CD4-positive, alpha-beta memory T cell (primary cell): ENCODE data around the gene CACNA1E. TPM values are rescaled to one million over a fixed set of nuclear protein-coding genes. Genes with fewer than 3 reads are reported as not detected.

Experiments
- CTCF ChIA-PET: fragments of 350-600 bp; sonication (Branson Sonifier 250); formaldehyde crosslinking; loops from one replicate; lab custom pipeline; 2021; ENCODE audit warnings: inconsistent platforms; ENCODE audit not compliant: partially characterized antibody; lab: Charles Lee
- POLR2A ChIA-PET: fragments of 350-600 bp; sonication (Branson Sonifier 250); formaldehyde crosslinking; loops from one replicate; lab custom pipeline; 2021; ENCODE audit not compliant: partially characterized antibody; lab: Charles Lee
- DNase-seq, 5 donors: peaks; one replicate each; pipeline versions ENCODE4 v3.0.0 to v3.0.0-alpha.2; 2020 to 2022; ENCODE audit warnings: mixed read lengths in 1 of 5
- H3K27ac ChIP-seq: one replicate; pipeline ENCODE4 v1.7.0; 2013; ENCODE audit warnings: low read depth, low read length
- H3K27me3 ChIP-seq: 2 replicates; pipeline ENCODE4 v1.7.0; 2013; ENCODE audit warnings: mild to moderate bottlenecking, low read length, moderate library complexity; ENCODE audit not compliant: insufficient read depth
- H3K36me3 ChIP-seq: 2 replicates; pipeline ENCODE4 v1.7.0; 2013; ENCODE audit warnings: mild to moderate bottlenecking, low read length, moderate library complexity; ENCODE audit not compliant: insufficient read depth
- H3K4me1 ChIP-seq: 2 replicates; pipeline ENCODE4 v1.7.0; 2013; ENCODE audit warnings: mild to moderate bottlenecking, low read length, moderate library complexity; ENCODE audit not compliant: insufficient read depth
- H3K4me3 ChIP-seq, 2 donors: one replicate each; pipeline ENCODE4 v1.7.0; 2013; ENCODE audit warnings: low read length in 2 of 2, mild to moderate bottlenecking in 1 of 2
- H3K9me3 ChIP-seq, 2 donors: one replicate each; pipeline ENCODE4 v1.7.0; 2013; ENCODE audit warnings: low read length in 2 of 2, control low read depth in 1 of 2; ENCODE audit not compliant: control insufficient read depth in 1 of 2
- H3K27ac Mint-ChIP-seq, 7 donors: one replicate each; pipeline ENCODE4 v1.8.0; 2020 to 2021; ENCODE audit warnings: mixed read lengths in 7 of 7, mild to moderate bottlenecking in 6 of 7, inconsistent platforms in 3 of 7, moderate library complexity in 3 of 7
- H3K27me3 Mint-ChIP-seq, 2 donors: one replicate each; pipeline ENCODE4 v1.8.0; 2020 to 2021; ENCODE audit warnings: mixed read lengths in 2 of 2
- H3K36me3 Mint-ChIP-seq, 2 donors: one replicate each; pipeline ENCODE4 v1.8.0; 2020 to 2021; ENCODE audit warnings: mixed read lengths in 2 of 2, inconsistent platforms in 1 of 2, mild to moderate bottlenecking in 1 of 2
- H3K4me1 Mint-ChIP-seq, 4 donors: one replicate each; pipeline ENCODE4 v1.8.0; 2020 to 2021; ENCODE audit warnings: mixed read lengths in 4 of 4, mild to moderate bottlenecking in 1 of 4
- H3K4me3 Mint-ChIP-seq, 8 donors: one replicate each; pipeline ENCODE4 v1.8.0; 2020 to 2021; ENCODE audit warnings: mixed read lengths in 8 of 8, mild to moderate bottlenecking in 7 of 8, moderate library complexity in 6 of 8, inconsistent platforms in 3 of 8
- H3K9me3 Mint-ChIP-seq, 8 donors: one replicate each; pipeline ENCODE4 v1.8.0; 2020 to 2021; ENCODE audit warnings: mixed read lengths in 8 of 8, mild to moderate bottlenecking in 5 of 8, inconsistent platforms in 3 of 8, moderate library complexity in 1 of 8
- intact Hi-C: fragments of 100-400 bp; cut with micrococcal nuclease; formaldehyde crosslinking; loops from one replicate; pipeline ENCODE4 v1.15.1; 2023
- polyA plus RNA-seq, 2 donors: library from polyadenylated mRNA; unstranded; fragments of 300-500 nt; fragmentation: Illumina TruSeq; gene quantifications; one replicate each; pipeline ENCODE4 v1.2.3, GENCODE V29; 2021
- total RNA-seq, 2 experiments: library from RNA; stranded (reverse); gene quantifications; one replicate each; pipeline ENCODE4 v1.2.3, GENCODE V29; 2021

CACNA1E gene
- total and polyA plus RNA-seq, 4 experiments from 2014 or later, result not detected

DNA sequence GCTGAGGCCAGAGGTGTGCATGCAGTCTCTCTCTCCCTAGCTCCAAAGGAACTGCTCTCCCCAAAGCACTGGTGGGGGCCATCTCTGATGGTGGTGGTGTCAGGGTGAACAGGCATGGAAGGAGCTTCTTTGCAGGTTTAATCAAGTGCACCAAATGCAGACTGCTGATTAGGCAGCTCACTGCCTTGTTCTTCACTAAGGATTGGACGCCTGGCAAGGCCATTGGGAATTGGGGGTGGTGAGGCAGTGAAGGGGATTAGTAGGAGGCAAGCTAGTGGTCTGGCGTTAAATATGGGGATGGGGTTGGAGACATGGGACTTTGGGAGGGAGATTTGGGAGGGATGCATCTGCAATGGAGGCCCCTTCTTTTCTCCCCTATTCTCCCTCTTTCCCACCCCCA lies 1.5 kb downstream of the CACNA1E start:
- Histone ChIP-seq H3K4me1 (peaks cover 13% of the 10 kb centered on the region), H3K4me3 (no peak overlapping the region), H3K27me3 (peaks cover 32% of the 10 kb centered on the region), H3K36me3 (no peaks in the 10 kb centered on the region), H3K27ac (no peak overlapping the region), H3K9me3 (no peaks in the 10 kb centered on the region)
- ChIA-PET POLR2A (no interaction called here), CTCF (interaction anchor here (3.4 kb wide), 1 partner anchor 570 kb away, joined by 9 read pairs; no protein-coding TSS in a partner anchor)
- peaks cover 0 to 4% (median 0%) of the 10 kb centered on the region in 8 donors for H3K9me3 Mint-ChIP-seq
- intact Hi-C loops, result no loop called here
- H3K4me1 Mint-ChIP-seq, result peaks cover 4 to 21% (median 15%) of the 10 kb centered on the region in 4 donors
- H3K27ac Mint-ChIP-seq, result no peak overlapping the region
- H3K36me3 Mint-ChIP-seq, result no peaks in the 10 kb centered on the region
- H3K27me3 Mint-ChIP-seq, result peaks cover 57 to 69% of the 10 kb centered on the region in 2 donors
- DNase-seq, result no peak
- H3K4me3 Mint-ChIP-seq, result no peak overlapping the region

DNA sequence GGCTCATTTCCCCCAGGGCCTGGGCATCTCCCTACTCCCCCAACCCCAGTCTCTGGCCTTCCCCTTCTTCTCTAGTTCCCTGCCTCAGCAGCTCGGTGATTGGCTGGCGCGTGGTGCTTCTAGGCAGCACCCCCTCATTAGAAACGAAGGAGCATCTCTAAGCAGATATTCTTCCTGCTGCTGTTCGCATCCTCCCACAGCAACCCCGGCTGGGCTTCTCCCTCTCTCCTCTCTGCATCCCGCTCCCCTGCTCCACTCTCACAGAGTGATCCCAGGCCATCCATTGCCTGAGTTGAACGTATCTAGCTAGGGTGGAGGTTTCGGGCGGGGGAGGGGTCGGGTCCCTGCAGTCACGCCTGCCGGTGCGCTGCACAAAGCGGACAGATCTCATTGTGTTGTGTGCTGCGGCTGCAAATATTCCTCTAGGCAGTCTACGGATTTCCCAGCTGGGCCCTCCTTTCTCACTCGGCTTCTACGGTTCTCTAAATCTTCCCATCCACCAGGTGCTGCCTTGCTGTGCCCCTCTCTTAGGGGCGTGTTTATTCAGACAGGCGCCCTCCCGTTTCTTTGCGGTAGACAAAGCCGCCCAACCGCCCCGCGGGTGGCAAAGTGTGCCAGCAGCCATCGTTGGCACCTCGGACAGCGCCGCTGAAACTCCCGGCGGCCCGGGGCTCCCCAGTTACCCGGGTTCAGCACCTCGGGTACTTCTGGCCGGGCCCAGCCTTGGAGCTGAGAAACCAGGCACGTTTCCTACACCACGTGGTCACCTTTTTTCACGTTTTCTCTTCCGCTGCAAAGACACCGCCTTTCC lies 2.2 kb downstream of the CACNA1E start:
- Mint-ChIP-seq H3K27ac (no peak overlapping the region), H3K4me3 (peak overlapping the region in 5 of 8 donors; percentile 35 to 67 (median 46)), H3K4me1 (peaks cover 4 to 21% (median 15%) of the 10 kb centered on the region in 4 donors), H3K9me3 (peaks cover 0 to 4% (median 0%) of the 10 kb centered on the region in 8 donors), H3K27me3 (peaks cover 55 to 67% of the 10 kb centered on the region in 2 donors), H3K36me3 (no peaks in the 10 kb centered on the region)
- H3K4me1 ChIP-seq, result peaks cover 13% of the 10 kb centered on the region
- intact Hi-C loops, result no loop called here
- ChIA-PET POLR2A (no interaction called here), CTCF (interaction anchor here (1.6 to 3.4 kb wide), 2 partner anchors 8 to 569 kb away, joined by 6 to 9 read pairs; no protein-coding TSS in a partner anchor)
- no peak overlapping the region for H3K27ac ChIP-seq
- H3K9me3 ChIP-seq, result no peaks in the 10 kb centered on the region
- peak in 1 of 5 donors; percentile 4 for DNase-seq
- no peak overlapping the region for H3K4me3 ChIP-seq
- no peaks in the 10 kb centered on the region for H3K36me3 ChIP-seq
- H3K27me3 ChIP-seq, result peaks cover 28% of the 10 kb centered on the region

DNA sequence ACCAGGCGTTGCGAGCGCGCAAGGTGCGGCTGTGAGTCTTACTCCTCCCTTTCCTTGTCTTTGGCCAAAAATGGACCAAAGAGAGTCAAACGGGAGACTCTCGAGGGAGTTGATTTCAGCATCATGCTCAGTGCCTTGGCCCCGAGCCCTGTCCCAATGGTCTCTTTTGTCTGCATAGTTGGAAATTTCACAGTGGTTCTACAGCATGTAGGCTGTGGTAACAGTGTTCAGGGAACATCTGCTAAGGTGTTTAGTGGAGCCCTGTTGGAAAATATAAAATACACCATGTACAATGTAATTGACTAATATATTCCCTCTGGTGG lies 2.7 kb downstream of the CACNA1E start:
- no peaks in the 10 kb centered on the region for H3K9me3 ChIP-seq
- Mint-ChIP-seq H3K4me1 (peaks cover 4 to 21% (median 15%) of the 10 kb centered on the region in 4 donors), H3K4me3 (peak overlapping the region in 5 of 8 donors; percentile 29 to 67 (median 44)), H3K27me3 (peaks cover 54 to 68% of the 10 kb centered on the region in 2 donors), H3K27ac (no peak overlapping the region), H3K36me3 (no peaks in the 10 kb centered on the region), H3K9me3 (peaks cover 0 to 4% (median 0%) of the 10 kb centered on the region in 8 donors)
- no peak overlapping the region for H3K27ac ChIP-seq
- H3K36me3 ChIP-seq, result no peaks in the 10 kb centered on the region
- H3K27me3 ChIP-seq, result peaks cover 26% of the 10 kb centered on the region
- CTCF ChIA-PET, result interaction anchor here (1.6 to 3.4 kb wide), 2 partner anchors 8 to 569 kb away, joined by 6 to 9 read pairs; no protein-coding TSS in a partner anchor
- peaks cover 13% of the 10 kb centered on the region for H3K4me1 ChIP-seq
- intact Hi-C loops, result no loop called here
- DNase-seq, result no peak
- H3K4me3 ChIP-seq, result no peak overlapping the region
- POLR2A ChIA-PET, result no interaction called here

DNA sequence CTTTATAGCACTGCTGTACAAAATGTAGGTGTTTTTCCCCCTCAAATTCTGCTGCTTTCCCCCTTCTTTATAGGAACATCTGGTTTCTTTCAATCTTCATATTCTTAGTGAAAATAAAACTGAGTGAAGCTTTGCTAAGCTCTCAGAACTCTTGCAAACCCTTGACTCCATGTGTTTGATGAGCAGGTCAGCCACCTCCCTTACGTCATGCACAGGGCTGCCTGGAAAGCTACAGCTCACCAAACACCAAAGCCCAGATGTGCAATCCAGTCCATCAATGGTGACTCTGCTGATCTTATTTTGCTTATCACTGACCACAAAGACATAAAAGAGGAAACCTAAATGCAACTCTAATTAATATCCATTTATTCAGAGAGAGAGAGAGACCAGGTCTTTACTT lies 5.5 kb downstream of the CACNA1E start:
- peaks cover 23% of the 10 kb centered on the region for H3K27me3 ChIP-seq
- H3K27ac Mint-ChIP-seq, result no peak overlapping the region
- no peaks in the 10 kb centered on the region for H3K36me3 ChIP-seq
- ChIA-PET POLR2A (no interaction called here), CTCF (interaction anchor here (1.3 kb wide), 1 partner anchor 10 kb away, joined by 5 read pairs; no protein-coding TSS in a partner anchor)
- H3K36me3 Mint-ChIP-seq, result no peaks in the 10 kb centered on the region
- intact Hi-C loops, result no loop called here
- peaks cover 4 to 16% (median 9%) of the 10 kb centered on the region in 4 donors for H3K4me1 Mint-ChIP-seq
- H3K4me3 ChIP-seq, result no peak overlapping the region
- H3K27me3 Mint-ChIP-seq, result peaks cover 48 to 71% of the 10 kb centered on the region in 2 donors
- peaks cover 0 to 3% (median 0%) of the 10 kb centered on the region in 8 donors for H3K9me3 Mint-ChIP-seq
- DNase-seq, result no peak
- peak overlapping the region in 1 of 8 donors; percentile 9 for H3K4me3 Mint-ChIP-seq
- H3K27ac ChIP-seq, result no peak overlapping the region
- H3K4me1 ChIP-seq, result peaks cover 3% of the 10 kb centered on the region
- no peaks in the 10 kb centered on the region for H3K9me3 ChIP-seq

DNA sequence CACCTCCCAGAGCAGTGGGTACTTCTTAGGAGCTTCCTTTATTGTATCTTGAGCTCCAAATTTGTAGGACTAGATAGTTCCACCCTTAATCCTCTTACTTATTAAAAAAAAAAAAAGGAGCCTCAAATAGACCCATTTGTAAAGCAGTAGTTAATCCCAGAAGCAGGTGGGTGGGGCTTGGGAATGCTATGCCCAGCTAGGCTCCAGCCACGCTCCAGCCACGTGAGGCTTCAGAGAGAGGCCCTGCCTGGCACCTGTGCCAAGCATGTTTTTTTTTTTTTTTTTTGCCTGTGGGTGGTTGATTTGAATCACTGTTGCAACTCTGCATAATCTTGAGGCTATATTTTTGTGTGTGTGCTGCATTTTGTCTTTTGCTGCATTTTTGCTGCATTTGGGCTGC lies 7.0 kb downstream of the CACNA1E start:
- no peak overlapping the region for H3K4me3 Mint-ChIP-seq
- CTCF ChIA-PET, result no interaction called here
- POLR2A ChIA-PET, result no interaction called here
- H3K27me3 Mint-ChIP-seq, result peaks cover 34 to 58% of the 10 kb centered on the region in 2 donors
- peaks cover 3% of the 10 kb centered on the region for H3K4me1 ChIP-seq
- H3K36me3 Mint-ChIP-seq, result no peaks in the 10 kb centered on the region
- H3K27me3 ChIP-seq, result peaks cover 13% of the 10 kb centered on the region
- intact Hi-C loops, result no loop called here
- H3K36me3 ChIP-seq, result no peaks in the 10 kb centered on the region
- no peak overlapping the region for H3K27ac ChIP-seq
- H3K9me3 Mint-ChIP-seq, result peaks cover 0 to 3% (median 0%) of the 10 kb centered on the region in 8 donors
- peak overlapping the region in 1 of 7 donors; percentile 1 for H3K27ac Mint-ChIP-seq
- no peak overlapping the region for H3K4me3 ChIP-seq
- no peak for DNase-seq
- H3K9me3 ChIP-seq, result no peaks in the 10 kb centered on the region
- H3K4me1 Mint-ChIP-seq, result peaks cover 3 to 7% (median 6%) of the 10 kb centered on the region in 4 donors

DNA sequence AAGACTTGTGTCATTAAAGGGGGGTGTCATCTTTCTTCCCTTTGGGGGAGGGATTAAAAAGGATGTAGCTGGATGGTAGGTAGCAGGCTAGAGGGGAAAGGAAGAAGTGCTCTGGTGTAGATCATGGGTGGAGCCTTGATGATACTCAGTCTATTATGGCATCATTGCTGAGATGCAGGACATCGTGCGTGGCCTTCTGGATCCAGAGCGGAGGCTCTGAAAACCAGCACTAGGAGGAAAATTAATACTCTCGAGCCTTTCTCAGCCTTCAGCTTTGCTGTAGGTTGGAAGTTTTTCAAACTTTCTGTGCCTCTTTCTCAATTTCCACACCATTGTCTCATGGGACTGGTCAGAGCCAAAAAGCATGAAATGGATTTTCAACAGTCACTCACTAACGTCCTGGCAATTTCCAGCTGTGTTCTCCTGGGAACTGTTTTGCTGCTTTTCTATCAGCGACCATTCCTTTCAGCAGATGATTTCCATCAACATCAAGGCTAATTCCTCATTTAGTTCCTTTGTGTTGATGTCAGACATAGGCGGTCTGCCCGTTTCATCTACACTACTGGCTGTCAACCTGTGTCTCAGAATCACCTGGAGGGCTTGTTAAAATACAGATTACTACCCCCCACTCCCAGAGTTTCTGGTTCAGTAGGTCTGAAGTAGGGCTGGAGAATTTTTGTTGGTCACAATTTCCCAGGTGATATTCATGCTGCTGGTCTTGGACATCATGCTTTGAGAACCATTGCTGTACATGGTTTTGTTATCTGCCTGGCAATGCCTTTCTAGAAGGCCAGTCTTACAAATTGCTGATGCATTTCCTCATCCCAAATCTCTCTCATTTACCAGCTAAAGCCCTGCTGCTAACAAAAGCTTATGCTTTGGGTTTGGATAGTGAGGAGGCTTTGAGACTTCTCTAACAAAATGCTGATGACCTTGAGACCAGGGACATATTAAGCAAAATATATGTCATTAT lies 7.7 kb downstream of the CACNA1E start:
- H3K36me3 ChIP-seq, result no peaks in the 10 kb centered on the region
- H3K4me3 Mint-ChIP-seq, result no peak overlapping the region
- CTCF ChIA-PET, result no interaction called here

More for the DNA sequence above, 7.7 kb downstream of the CACNA1E start:
- Histone ChIP-seq H3K9me3 (no peaks in the 10 kb centered on the region), H3K27ac (no peak overlapping the region), H3K4me3 (no peak overlapping the region), H3K4me1 (no peaks in the 10 kb centered on the region), H3K27me3 (peaks cover 8% of the 10 kb centered on the region)
- Mint-ChIP-seq H3K9me3 (peaks cover 0 to 3% (median 0%) of the 10 kb centered on the region in 8 donors), H3K36me3 (no peaks in the 10 kb centered on the region), H3K27ac (peak overlapping the region in 1 of 7 donors; percentile 1), H3K4me1 (peaks cover 1 to 6% (median 4%) of the 10 kb centered on the region in 4 donors), H3K27me3 (peaks cover 29 to 53% of the 10 kb centered on the region in 2 donors)
- intact Hi-C loops, result no loop called here
- POLR2A ChIA-PET, result no interaction called here
- DNase-seq, result no peak
